Measurements from ENCODE around the gene IL18R1.

The IL18R1 gene

DNA sequence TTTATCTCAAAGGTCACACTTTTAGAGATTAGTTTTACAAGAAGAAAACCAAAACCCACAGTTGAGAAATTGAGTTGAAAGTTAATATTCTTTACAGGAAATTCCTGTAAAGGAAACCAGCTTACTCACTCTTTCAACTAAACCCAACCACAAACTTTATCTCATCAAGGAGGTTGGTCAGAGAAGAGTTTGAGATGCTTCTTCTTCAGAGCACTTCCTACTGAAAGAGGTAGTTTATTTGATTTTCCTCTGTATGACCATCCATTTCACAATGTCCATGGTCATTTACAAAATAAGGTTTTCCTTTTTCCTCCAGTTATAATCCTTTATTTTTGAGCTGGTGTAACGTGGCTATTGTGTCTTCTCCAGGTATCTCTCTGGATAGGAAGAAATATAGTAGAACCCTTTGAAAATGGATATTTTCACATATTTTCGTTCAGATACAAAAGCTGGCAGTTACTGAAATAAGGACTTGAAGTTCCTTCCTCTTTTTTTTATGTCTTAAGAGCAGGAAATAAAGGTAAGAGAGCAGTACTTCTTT is 62.9 kb downstream of the IL18R1 start:
- Histone ChIP-seq H3K36me3 (ENCODE audit: low read length) (no peaks in the 10 kb centered on the region), H3K4me3 (ENCODE audit: insufficient read depth, low read length, poor library complexity, severe bottlenecking) (no peak overlapping the region), H3K27ac (ENCODE audit: low read depth, low read length) (no peak overlapping the region), H3K9ac (ENCODE audit: low read length) (no peak overlapping the region), H3K79me2 (ENCODE audit: insufficient read depth, low read length) (no peaks in the 10 kb centered on the region), H4K20me1 (ENCODE audit: low read depth, low read length) (no peaks in the 10 kb centered on the region), H3F3A (ENCODE audit: insufficient read depth) (no peaks in the 10 kb centered on the region), H2AFZ (ENCODE audit: low read depth, low read length, severe bottlenecking) (no peak overlapping the region), H3K4me2 (ENCODE audit: low read depth, low read length, poor library complexity, severe bottlenecking) (no peak overlapping the region), H3K27me3 (ENCODE audit: low read length) (no peaks in the 10 kb centered on the region), H3K9me2 (replicated peaks; ENCODE audit: insufficient read depth, low read length) (no peaks in the 10 kb centered on the region), H3K9me3 (ENCODE audit: insufficient read depth, low read length) (no peaks in the 10 kb centered on the region)
- TF ChIP-seq, protein P1, sequence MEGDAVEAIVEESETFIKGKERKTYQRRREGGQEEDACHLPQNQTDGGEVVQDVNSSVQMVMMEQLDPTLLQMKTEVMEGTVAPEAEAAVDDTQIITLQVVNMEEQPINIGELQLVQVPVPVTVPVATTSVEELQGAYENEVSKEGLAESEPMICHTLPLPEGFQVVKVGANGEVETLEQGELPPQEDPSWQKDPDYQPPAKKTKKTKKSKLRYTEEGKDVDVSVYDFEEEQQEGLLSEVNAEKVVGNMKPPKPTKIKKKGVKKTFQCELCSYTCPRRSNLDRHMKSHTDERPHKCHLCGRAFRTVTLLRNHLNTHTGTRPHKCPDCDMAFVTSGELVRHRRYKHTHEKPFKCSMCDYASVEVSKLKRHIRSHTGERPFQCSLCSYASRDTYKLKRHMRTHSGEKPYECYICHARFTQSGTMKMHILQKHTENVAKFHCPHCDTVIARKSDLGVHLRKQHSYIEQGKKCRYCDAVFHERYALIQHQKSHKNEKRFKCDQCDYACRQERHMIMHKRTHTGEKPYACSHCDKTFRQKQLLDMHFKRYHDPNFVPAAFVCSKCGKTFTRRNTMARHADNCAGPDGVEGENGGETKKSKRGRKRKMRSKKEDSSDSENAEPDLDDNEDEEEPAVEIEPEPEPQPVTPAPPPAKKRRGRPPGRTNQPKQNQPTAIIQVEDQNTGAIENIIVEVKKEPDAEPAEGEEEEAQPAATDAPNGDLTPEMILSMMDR (IDR thresholded peaks at IDR 0.05; ENCODE audit: insufficient read depth, low read length, poor library complexity, severe bottlenecking), result no peak
- no peak for TF ChIP-seq EZH2phosphoT487 (conservative IDR thresholded peaks at IDR 0.05; ENCODE audit: low read length)

DNA sequence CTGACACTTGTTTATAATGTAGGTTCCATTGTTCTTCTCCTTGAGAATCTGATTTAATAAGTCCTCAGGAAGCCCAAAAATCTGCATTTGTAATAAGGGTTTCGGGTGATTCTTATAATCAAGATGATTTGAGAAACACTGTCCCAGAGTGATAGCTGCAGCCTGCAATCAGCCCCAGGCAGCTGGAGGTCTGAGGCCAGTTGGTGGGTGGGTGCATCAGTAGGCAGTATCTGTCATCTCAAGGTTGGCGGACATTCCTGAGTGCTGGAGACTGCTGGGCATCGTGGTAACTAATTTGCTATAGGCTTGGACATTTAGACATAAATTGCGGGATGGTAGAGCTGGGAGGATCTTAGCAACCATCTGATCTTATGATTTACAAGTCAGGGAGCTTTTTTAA is 64.7 kb downstream of the IL18R1 start:
- Histone ChIP-seq H3K9ac (ENCODE audit: low read length) (no peak overlapping the region), H3K4me3 (ENCODE audit: insufficient read depth, low read length, poor library complexity, severe bottlenecking) (no peak overlapping the region), H3K4me2 (ENCODE audit: low read depth, low read length, poor library complexity, severe bottlenecking) (no peak overlapping the region), H3K27me3 (ENCODE audit: low read length) (no peaks in the 10 kb centered on the region), H3K79me2 (ENCODE audit: insufficient read depth, low read length) (no peaks in the 10 kb centered on the region), H3F3A (ENCODE audit: insufficient read depth) (no peaks in the 10 kb centered on the region), H3K9me3 (ENCODE audit: insufficient read depth, low read length) (no peaks in the 10 kb centered on the region), H3K9me2 (replicated peaks; ENCODE audit: insufficient read depth, low read length) (no peaks in the 10 kb centered on the region), H3K27ac (ENCODE audit: low read depth, low read length) (no peak overlapping the region), H4K20me1 (ENCODE audit: low read depth, low read length) (no peaks in the 10 kb centered on the region), H3K36me3 (ENCODE audit: low read length) (no peaks in the 10 kb centered on the region), H2AFZ (ENCODE audit: low read depth, low read length, severe bottlenecking) (no peak overlapping the region)
- TF ChIP-seq EZH2phosphoT487 (conservative IDR thresholded peaks at IDR 0.05; ENCODE audit: low read length), result no peak

DNA sequence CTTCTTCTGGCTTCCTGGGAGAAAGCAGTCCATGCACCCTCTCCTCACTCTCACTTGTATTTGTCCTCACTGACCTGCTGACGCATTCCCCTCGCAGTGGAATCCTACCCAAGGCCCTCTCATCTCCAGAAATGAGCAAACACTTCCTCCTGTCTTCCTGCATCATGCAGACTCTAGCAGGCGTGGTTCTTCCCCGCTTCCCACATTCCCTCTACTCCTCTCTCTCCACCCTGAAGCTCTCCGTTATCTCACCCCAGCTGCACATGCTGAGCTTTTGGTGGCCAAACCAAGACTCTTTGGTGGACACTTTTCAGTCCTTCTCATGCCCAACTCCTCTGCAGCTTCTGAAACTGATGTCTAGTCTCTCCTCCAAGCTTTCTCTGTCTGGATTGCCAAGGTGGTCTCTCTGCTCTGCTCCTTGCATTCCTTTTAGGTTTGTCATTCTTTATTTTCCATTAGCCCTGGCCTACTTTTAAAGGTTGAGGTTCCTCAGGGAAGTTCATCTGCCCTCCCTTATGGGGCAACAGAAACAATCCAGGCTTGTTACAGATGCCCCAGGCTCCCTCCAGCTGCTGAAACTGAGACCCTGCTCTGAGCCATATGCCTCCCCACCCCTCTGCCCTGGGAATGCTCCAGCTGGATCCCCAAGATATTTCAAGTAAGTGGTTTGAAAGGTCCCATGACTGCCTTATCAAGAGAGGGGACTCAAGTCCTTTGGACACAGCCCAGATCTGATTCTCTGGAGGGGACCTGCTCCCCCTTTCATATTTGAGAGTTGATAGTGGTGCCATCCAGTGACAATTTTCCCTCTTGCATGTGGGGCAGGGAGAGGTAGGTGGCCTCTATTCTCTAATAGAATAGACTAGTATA is 66.5 kb downstream of the IL18R1 start:
- Histone ChIP-seq H3K27me3 (ENCODE audit: low read length) (no peaks in the 10 kb centered on the region), H3K79me2 (ENCODE audit: insufficient read depth, low read length) (no peaks in the 10 kb centered on the region), H3K27ac (ENCODE audit: low read depth, low read length) (no peak overlapping the region), H3K9me3 (ENCODE audit: insufficient read depth, low read length) (no peaks in the 10 kb centered on the region), H2AFZ (ENCODE audit: low read depth, low read length, severe bottlenecking) (no peak overlapping the region), H4K20me1 (ENCODE audit: low read depth, low read length) (no peaks in the 10 kb centered on the region), H3K9ac (ENCODE audit: low read length) (no peak overlapping the region), H3K4me2 (ENCODE audit: low read depth, low read length, poor library complexity, severe bottlenecking) (no peak overlapping the region), H3K36me3 (ENCODE audit: low read length) (no peaks in the 10 kb centered on the region), H3K4me3 (ENCODE audit: insufficient read depth, low read length, poor library complexity, severe bottlenecking) (no peak overlapping the region), H3F3A (ENCODE audit: insufficient read depth) (no peaks in the 10 kb centered on the region), H3K9me2 (replicated peaks; ENCODE audit: insufficient read depth, low read length) (no peaks in the 10 kb centered on the region)
- TF ChIP-seq, protein P1 (IDR thresholded peaks at IDR 0.05; ENCODE audit: insufficient read depth, low read length, poor library complexity, severe bottlenecking), result no peak
- no peak for TF ChIP-seq EZH2phosphoT487 (conservative IDR thresholded peaks at IDR 0.05; ENCODE audit: low read length)

DNA sequence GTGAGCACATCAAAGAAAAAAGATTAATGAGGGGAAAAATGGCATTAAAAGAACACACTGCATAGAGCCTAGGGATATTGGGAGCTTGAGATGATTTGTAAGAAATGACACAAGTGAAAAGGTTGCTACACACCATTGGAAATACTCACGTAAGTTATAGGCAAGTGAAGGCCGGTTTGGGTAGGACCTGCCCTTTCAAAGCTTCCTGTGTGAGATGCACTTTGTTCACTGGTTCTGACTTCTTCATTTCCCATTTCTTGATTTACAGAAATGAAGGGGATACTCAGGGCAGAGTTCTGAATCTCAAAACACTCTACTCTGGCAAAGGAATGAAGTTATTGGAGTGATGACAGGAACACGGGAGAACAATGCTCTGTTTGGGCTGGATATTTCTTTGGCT is 67.3 kb downstream of the IL18R1 start, which contains the start of gene IL18RAP:
IL18RAP (plus strand) TSS at position 251 of the 400 bp plus-strand sequence; CDS start at position 369, 118 bp downstream.
- Histone ChIP-seq H3K9me3 (ENCODE audit: insufficient read depth, low read length) (no peaks in the 10 kb centered on the region), H3F3A (ENCODE audit: insufficient read depth) (no peaks in the 10 kb centered on the region), H3K4me2 (ENCODE audit: low read depth, low read length, poor library complexity, severe bottlenecking) (no peak within 1 kb of the TSS), H3K4me3 (ENCODE audit: insufficient read depth, low read length, poor library complexity, severe bottlenecking) (no peak within 1 kb of the TSS), H4K20me1 (ENCODE audit: low read depth, low read length) (no peaks in the 10 kb centered on the region), H3K27ac (ENCODE audit: low read depth, low read length) (no peak within 1 kb of the TSS), H2AFZ (ENCODE audit: low read depth, low read length, severe bottlenecking) (no peak within 1 kb of the TSS), H3K9ac (ENCODE audit: low read length) (no peak within 1 kb of the TSS), H3K9me2 (replicated peaks; ENCODE audit: insufficient read depth, low read length) (no peaks in the 10 kb centered on the region), H3K27me3 (ENCODE audit: low read length) (no peaks in the 10 kb centered on the region), H3K79me2 (ENCODE audit: insufficient read depth, low read length) (no peaks in the 10 kb centered on the region), H3K36me3 (ENCODE audit: low read length) (no peaks in the 10 kb centered on the region)
- no peak for TF ChIP-seq EZH2phosphoT487 (conservative IDR thresholded peaks at IDR 0.05; ENCODE audit: low read length)
- TF ChIP-seq, protein P1 (IDR thresholded peaks at IDR 0.05; ENCODE audit: insufficient read depth, low read length, poor library complexity, severe bottlenecking), result no peak
